ENCODE measurements around the gene SCIN. TPM values are rescaled to one million over a fixed set of nuclear protein-coding genes. Genes with fewer than 3 reads are reported as not detected.

The SCIN gene
- total RNA-seq, 1 donor from 2014 or later: 3.3 TPM

- no peaks in the 10 kb centered on the region for H3K9me3 Mint-ChIP-seq
- no peaks in the 10 kb centered on the region for H3K36me3 Mint-ChIP-seq
- H3K4me3 Mint-ChIP-seq: peak overlapping the region; percentile 7
- no peak for DNase-seq (ENCODE audit: low spot score in 2 of 2, unreplicated experiment in 2 of 2)
- H3K27ac Mint-ChIP-seq: no peak overlapping the region
- H3K4me1 Mint-ChIP-seq: peaks cover 14% of the 10 kb centered on the region
- no peak for TF ChIP-seq CTCF (IDR thresholded peaks at IDR 0.05; ENCODE audit: unreplicated experiment)
- peaks cover 48% of the 10 kb centered on the region for H3K27me3 Mint-ChIP-seq (ENCODE audit: low read depth)
These were observed 1.2 kb downstream of the SCIN start for GRCh38 chr7:12571691-12572090.

GRCh38 chr7:12572941-12573575 lies 2.5 kb downstream of the SCIN start:
- no peaks in the 10 kb centered on the region for H3K9me3 Mint-ChIP-seq
- H3K27me3 Mint-ChIP-seq (ENCODE audit: low read depth): peaks cover 44% of the 10 kb centered on the region
- no peak overlapping the region for H3K27ac Mint-ChIP-seq

GRCh38 chr7:12573885-12574284 lies 3.4 kb downstream of the SCIN start:
- H3K36me3 Mint-ChIP-seq: no peaks in the 10 kb centered on the region
- DNase-seq (ENCODE audit: low spot score in 2 of 2, unreplicated experiment in 2 of 2): no peak
- no peak overlapping the region for H3K4me3 Mint-ChIP-seq
- H3K27ac Mint-ChIP-seq: no peak overlapping the region
- TF ChIP-seq CTCF (IDR thresholded peaks at IDR 0.05; ENCODE audit: unreplicated experiment): no peak
- peaks cover 39% of the 10 kb centered on the region for H3K27me3 Mint-ChIP-seq (ENCODE audit: low read depth)
- peaks cover 14% of the 10 kb centered on the region for H3K4me1 Mint-ChIP-seq
- no peaks in the 10 kb centered on the region for H3K9me3 Mint-ChIP-seq

More at GRCh38 chr7:12572941-12573575, 2.5 kb downstream of the SCIN start:
- Mint-ChIP-seq H3K36me3 (no peaks in the 10 kb centered on the region), H3K4me1 (peaks cover 14% of the 10 kb centered on the region), H3K4me3 (no peak overlapping the region)
- no peak for TF ChIP-seq CTCF (IDR thresholded peaks at IDR 0.05; ENCODE audit: unreplicated experiment)
- no peak for DNase-seq (ENCODE audit: low spot score in 2 of 2, unreplicated experiment in 2 of 2)

- no peaks in the 10 kb centered on the region for H3K9me3 Mint-ChIP-seq
- TF ChIP-seq CTCF (IDR thresholded peaks at IDR 0.05; ENCODE audit: unreplicated experiment): no peak
- DNase-seq (ENCODE audit: low spot score in 2 of 2, unreplicated experiment in 2 of 2): no peak
- no peak overlapping the region for H3K27ac Mint-ChIP-seq
- H3K4me3 Mint-ChIP-seq: no peak overlapping the region
- peaks cover 29% of the 10 kb centered on the region for H3K4me1 Mint-ChIP-seq
- H3K27me3 Mint-ChIP-seq (ENCODE audit: low read depth): peaks cover 3% of the 10 kb centered on the region
- no peaks in the 10 kb centered on the region for H3K36me3 Mint-ChIP-seq
These were observed 8.6 kb downstream of the SCIN start for GRCh38 chr7:12578930-12579640.

- DNase-seq (ENCODE audit: low spot score in 2 of 2, unreplicated experiment in 2 of 2): no peak
- no peaks in the 10 kb centered on the region for H3K27me3 Mint-ChIP-seq (ENCODE audit: low read depth)
These were observed 11.4 kb downstream of the SCIN start for GRCh38 chr7:12581897-12582296.

More at GRCh38 chr7:12581897-12582296, 11.4 kb downstream of the SCIN start:
- Mint-ChIP-seq H3K4me3 (no peak overlapping the region), H3K27ac (peak overlapping the region; percentile 32), H3K4me1 (peaks cover 29% of the 10 kb centered on the region), H3K36me3 (no peaks in the 10 kb centered on the region), H3K9me3 (no peaks in the 10 kb centered on the region)
- no peak for TF ChIP-seq CTCF (IDR thresholded peaks at IDR 0.05; ENCODE audit: unreplicated experiment)

Measured in mesothelial cell of epicardium (in vitro differentiated cells).